ENCODE results near the gene KCNC3. TPM values are rescaled to one million over a fixed set of nuclear protein-coding genes. Genes with fewer than 3 reads are reported as not detected.
"Not testable (repeated sequence)": the region's sequence is repeated elsewhere in the genome, so short reads cannot be mapped to it uniquely, and the experiment has no call there.

Gene KCNC3
- total RNA-seq, 2 experiments from 2014 or later: 0.56 to 0.64 TPM

DNA sequence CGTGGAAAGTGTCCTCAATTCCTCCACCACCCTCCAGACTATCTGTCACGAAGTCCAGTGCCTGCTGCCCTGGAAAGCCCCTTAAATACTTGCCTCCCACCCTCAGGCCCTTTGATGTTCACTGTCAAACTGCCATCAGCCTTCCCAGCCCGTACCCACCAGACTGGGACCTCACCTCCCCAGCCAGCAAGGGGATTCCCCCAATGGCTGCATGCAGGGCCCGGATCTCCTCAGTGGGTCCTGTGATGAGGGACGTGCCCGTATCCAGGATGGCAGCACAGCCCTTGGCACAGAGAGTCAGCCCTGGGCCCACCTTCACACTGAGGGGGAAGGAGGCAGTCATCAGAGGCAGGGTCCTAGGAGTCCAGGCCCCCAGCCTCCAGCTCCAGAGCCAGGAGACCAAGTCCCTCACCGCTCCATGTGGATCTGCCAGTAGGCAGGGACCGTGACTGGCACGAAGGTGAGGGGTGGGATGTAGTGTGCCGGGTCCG lies 30.2 kb upstream of the KCNC3 start:
- Mint-ChIP-seq H3K27me3 (no peaks in the 10 kb centered on the region), H3K4me3 (peak overlapping the region; percentile 82), H3K27ac (peak overlapping the region; percentile 94), H3K4me1 (peaks cover 62% of the 10 kb centered on the region), H3K9me3 (peaks cover 14% of the 10 kb centered on the region), H3K36me3 (peaks cover 46% of the 10 kb centered on the region)
- DNase-seq: no peak

DNA sequence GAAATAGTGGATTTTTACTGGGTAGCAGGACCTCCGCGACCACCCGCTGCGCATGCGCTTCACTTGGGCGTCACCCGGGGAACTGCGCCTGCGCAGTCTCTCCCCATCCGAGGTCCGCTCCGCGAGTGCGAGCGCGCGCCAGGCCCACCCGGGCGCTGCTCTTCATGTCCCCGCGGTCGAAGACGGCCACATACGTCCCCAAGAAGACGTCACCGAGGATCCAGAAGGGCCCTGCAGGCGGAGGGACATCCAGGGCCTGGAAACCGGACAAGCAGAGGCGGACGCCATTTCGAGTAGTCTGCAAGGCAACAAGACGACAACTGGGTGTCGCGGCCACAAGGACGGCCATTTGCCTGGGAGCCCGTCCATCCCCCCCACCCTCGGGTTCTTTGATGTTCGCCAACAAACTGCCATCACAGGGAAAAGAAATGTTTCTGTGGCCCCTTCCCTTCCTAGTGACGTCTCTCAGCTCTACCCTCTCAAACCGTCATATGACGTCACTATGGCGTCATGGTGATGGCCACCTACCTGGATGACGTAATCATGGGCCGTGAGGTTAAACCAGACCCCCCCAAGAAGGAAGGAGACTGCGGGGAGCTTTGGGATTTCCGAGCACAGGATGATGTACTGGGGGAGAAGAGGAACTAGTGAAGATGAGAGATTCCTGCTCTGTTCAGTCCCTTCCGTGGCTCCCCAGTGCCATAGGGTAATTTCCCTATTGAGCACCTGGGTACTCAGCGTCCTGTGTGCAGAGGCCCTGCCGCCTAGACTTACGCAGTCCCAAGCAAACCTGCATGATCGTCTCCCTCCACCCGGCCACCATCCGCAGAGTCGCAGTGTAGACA lies 29.5 kb upstream of the KCNC3 start:
- H3K27ac Mint-ChIP-seq: peak overlapping the region; percentile 94
- H3K4me3 Mint-ChIP-seq: peak overlapping the region; percentile 82
- peak; percentile 80 for DNase-seq
- peaks cover 59% of the 10 kb centered on the region for H3K4me1 Mint-ChIP-seq
- H3K9me3 Mint-ChIP-seq: peaks cover 14% of the 10 kb centered on the region
- peaks cover 44% of the 10 kb centered on the region for H3K36me3 Mint-ChIP-seq
- H3K27me3 Mint-ChIP-seq: no peaks in the 10 kb centered on the region

GRCh38 chr19:50357178-50358100 lies 28.3 kb upstream of the KCNC3 start:
- DNase-seq: peak; percentile 84
- Mint-ChIP-seq H3K4me1 (peaks cover 48% of the 10 kb centered on the region), H3K27me3 (peaks cover 2% of the 10 kb centered on the region), H3K4me3 (peak overlapping the region; percentile 82), H3K36me3 (peaks cover 39% of the 10 kb centered on the region), H3K27ac (peak overlapping the region; percentile 94), H3K9me3 (peaks cover 14% of the 10 kb centered on the region)

- no peak for DNase-seq
- Mint-ChIP-seq H3K9me3 (peaks cover 14% of the 10 kb centered on the region), H3K36me3 (peaks cover 36% of the 10 kb centered on the region), H3K4me3 (peak overlapping the region; percentile 82), H3K4me1 (peaks cover 41% of the 10 kb centered on the region), H3K27me3 (peaks cover 3% of the 10 kb centered on the region), H3K27ac (peak overlapping the region; percentile 94)
These were observed 27.6 kb upstream of the KCNC3 start for GRCh38 chr19:50356691-50357177.

DNA sequence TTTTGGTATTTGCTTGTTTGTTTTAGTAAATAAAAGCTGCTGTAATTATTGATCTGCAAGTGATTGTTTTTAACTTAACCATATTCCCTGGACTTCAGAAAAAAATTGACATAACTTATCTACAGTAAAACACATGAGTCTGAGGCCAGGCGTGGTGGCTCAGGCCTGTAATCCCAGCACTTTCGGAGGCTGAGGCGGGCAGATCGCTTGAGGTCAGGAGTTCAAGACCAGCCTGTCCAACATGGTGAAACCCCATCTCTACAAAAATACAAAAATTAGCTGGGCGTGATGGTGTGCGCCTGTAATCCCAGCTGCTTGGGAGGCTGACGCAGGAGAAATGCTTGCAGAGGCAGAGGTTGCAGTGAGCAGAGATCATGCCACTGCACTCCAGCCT lies 24.3 kb upstream of the KCNC3 start:
- H3K36me3 Mint-ChIP-seq, H3K9me3 Mint-ChIP-seq, H3K27ac Mint-ChIP-seq, DNase-seq, H3K4me3 Mint-ChIP-seq: not testable (repeated sequence)
- Mint-ChIP-seq H3K27me3 (peaks cover 10% of the 10 kb centered on the region), H3K4me1 (peaks cover 15% of the 10 kb centered on the region)

DNA sequence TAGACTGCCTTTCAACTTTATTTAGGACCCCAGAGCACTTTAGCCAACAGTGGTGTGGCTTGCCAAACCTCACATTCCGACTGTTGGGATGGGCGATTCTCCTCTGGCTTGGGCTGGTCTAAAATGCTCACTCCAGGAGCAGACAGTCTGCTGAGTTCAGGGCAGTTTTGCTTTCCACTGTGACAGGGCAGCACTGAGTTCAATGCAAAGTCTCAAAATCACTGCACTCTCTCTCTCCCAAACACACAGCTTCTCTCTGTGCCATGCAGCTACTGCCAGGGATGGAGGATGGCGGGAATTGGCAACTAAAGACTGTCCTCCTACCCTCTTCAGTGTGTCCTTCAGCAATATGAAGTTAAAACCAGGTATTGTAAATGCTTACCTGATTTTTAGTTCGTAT lies 23.1 kb upstream of the KCNC3 start:
- Mint-ChIP-seq H3K4me1 (peaks cover 16% of the 10 kb centered on the region), H3K27ac (no peak overlapping the region), H3K4me3 (no peak overlapping the region), H3K9me3 (no peaks in the 10 kb centered on the region), H3K36me3 (no peaks in the 10 kb centered on the region), H3K27me3 (peaks cover 10% of the 10 kb centered on the region)
- DNase-seq: no peak

GRCh38 chr19:50349277-50350057 lies 20.3 kb upstream of the KCNC3 start:
- H3K4me1 Mint-ChIP-seq: peaks cover 23% of the 10 kb centered on the region
- no peak overlapping the region for H3K27ac Mint-ChIP-seq
- no peak for DNase-seq
- H3K9me3 Mint-ChIP-seq: peaks cover 2% of the 10 kb centered on the region
- peaks cover 10% of the 10 kb centered on the region for H3K27me3 Mint-ChIP-seq
- H3K4me3 Mint-ChIP-seq: no peak overlapping the region
- H3K36me3 Mint-ChIP-seq: peaks cover 3% of the 10 kb centered on the region

- Mint-ChIP-seq H3K4me1 (peaks cover 26% of the 10 kb centered on the region), H3K27ac (peak overlapping the region; percentile 73), H3K4me3 (peak overlapping the region; percentile 19)
- DNase-seq, H3K9me3 Mint-ChIP-seq, H3K27me3 Mint-ChIP-seq, H3K36me3 Mint-ChIP-seq: not testable (repeated sequence)
These were observed 18.0 kb upstream of the KCNC3 start for GRCh38 chr19:50347089-50347581.

DNA sequence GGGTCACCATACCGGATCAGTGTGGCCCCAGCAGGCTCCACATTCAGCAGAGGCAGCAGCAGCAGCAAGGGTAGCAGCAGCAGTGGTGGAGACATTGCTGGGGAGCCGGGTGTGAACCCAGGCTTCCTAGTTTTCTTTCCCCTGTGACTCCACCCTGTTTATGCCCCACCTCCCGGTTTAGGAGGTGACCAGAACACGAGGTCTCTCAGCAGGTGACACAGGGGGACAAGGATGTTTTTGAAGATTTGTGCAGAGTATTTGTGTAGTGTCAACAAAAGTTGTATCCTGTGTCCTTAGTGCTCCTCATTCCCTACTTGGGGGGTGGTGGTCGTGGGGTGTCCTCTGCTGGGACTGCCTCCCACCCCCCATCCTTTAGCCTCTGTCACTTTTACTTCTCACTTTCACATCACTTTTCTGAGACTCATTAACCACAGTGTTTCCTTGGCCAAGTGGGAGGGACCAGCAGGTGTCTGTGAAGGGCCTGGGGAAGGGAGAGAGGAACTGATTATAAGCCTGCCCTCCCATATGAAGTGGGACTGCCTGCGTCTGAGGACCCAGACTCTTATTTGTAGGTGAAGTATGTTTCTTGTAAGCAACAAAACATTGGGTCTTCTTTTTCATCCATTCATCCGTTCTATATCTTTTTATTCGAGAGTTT lies 15.6 kb upstream of the KCNC3 start:
- H3K27me3 Mint-ChIP-seq: no peaks in the 10 kb centered on the region
- DNase-seq: no peak
- peaks cover 26% of the 10 kb centered on the region for H3K4me1 Mint-ChIP-seq
- H3K36me3 Mint-ChIP-seq: peaks cover 6% of the 10 kb centered on the region
- H3K27ac Mint-ChIP-seq: peak overlapping the region; percentile 14
- peak overlapping the region; percentile 3 for H3K4me3 Mint-ChIP-seq
- H3K9me3 Mint-ChIP-seq: peaks cover 2% of the 10 kb centered on the region

DNA sequence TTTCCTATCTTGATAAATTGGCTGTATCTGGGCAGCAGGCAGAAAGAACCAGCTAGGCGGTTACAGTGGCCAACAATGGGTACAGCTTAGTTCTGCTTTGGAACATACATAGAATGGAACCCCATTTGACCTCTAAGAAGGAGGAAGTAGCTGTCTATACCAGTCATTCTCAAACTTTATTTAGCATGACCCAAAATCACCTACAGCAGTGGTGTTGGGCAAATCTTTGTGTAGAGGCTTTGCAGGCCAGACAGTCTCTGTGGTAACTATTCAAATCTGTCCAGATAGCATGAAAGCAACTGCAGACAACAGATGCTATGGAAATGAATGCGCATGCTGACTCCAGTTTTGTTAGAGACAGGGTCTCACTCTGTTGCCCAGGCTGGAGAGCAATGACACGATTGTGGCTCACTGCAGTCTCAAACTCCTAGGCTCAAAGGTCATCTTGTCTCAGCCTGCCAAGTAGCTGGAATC lies 12.0 kb upstream of the KCNC3 start:
- H3K36me3 Mint-ChIP-seq: peaks cover 4% of the 10 kb centered on the region
- H3K27me3 Mint-ChIP-seq: peaks cover 4% of the 10 kb centered on the region
- H3K9me3 Mint-ChIP-seq: peaks cover 2% of the 10 kb centered on the region
- no peak for DNase-seq
- H3K27ac Mint-ChIP-seq: no peak overlapping the region
- peaks cover 7% of the 10 kb centered on the region for H3K4me1 Mint-ChIP-seq
- no peak overlapping the region for H3K4me3 Mint-ChIP-seq

DNA sequence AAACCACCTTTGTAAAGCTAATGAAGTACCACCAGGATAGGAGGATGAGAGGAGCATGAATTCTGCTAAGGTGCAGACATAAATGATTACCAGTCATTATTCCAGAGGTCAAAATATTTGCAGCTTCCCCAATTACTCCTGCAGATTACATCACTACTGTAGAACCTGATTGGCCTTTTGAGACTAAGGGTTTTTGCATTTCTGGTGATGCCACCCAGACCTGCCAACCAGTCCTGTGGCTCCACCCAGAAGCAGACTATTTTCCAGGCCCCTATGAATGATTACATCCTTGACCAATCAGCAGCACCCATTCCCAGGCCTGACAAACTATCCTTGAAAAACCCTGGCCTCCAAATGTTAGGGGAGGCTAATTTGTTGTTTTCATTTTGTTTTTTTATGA lies 11.2 kb upstream of the KCNC3 start:
- Mint-ChIP-seq H3K9me3 (no peaks in the 10 kb centered on the region), H3K36me3 (peaks cover 3% of the 10 kb centered on the region), H3K27ac (no peak overlapping the region), H3K27me3 (peaks cover 9% of the 10 kb centered on the region), H3K4me1 (peaks cover 10% of the 10 kb centered on the region), H3K4me3 (no peak overlapping the region)
- DNase-seq: no peak

DNA sequence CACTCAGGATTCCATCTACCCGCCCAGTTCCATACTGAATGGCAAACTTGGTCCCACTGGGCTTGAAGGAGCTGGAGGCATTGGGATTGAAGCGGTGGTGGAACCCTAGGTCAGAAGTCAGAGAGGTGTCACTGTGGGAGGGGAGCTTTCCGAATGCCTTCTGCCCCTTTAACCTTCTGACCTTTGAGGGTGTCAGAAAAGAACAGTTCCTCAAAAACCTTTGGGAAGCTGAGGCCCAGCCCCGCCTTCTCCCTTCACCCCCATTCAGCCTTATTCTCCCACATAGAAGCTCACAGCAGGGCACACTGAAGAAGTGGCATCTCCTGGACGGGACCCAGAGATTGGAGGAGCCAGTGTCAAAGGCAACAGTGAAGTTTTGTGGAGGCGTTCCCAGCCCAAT lies 7.9 kb upstream of the KCNC3 start:
- not testable (repeated sequence) for H3K36me3 Mint-ChIP-seq, H3K9me3 Mint-ChIP-seq, H3K4me3 Mint-ChIP-seq, H3K27ac Mint-ChIP-seq, DNase-seq
- H3K27me3 Mint-ChIP-seq: peaks cover 35% of the 10 kb centered on the region
- H3K4me1 Mint-ChIP-seq: peaks cover 22% of the 10 kb centered on the region

GRCh38 chr19:50334741-50335421 lies 5.7 kb upstream of the KCNC3 start:
- Mint-ChIP-seq H3K36me3 (peaks cover 5% of the 10 kb centered on the region), H3K27me3 (peaks cover 56% of the 10 kb centered on the region), H3K9me3 (peaks cover 3% of the 10 kb centered on the region), H3K27ac (no peak overlapping the region), H3K4me3 (no peak overlapping the region), H3K4me1 (peaks cover 38% of the 10 kb centered on the region)
- no peak for DNase-seq
